Heart right ventricle (tissue), 16 donors: ENCODE measurements around the gene SLC38A5. TPM values are rescaled to one million over a fixed set of nuclear protein-coding genes. Genes with fewer than 3 reads are reported as not detected.

Experiments used
- ATAC-seq, 8 donors: fragments of 200-7000 bp; cut with Tn5 transposase; one replicate each; pipeline ENCODE4 v1.9.1; 2020; ENCODE audit warnings: mild to moderate bottlenecking in 8 of 8, moderate library complexity in 8 of 8, moderate number of reproducible peaks in 1 of 8
- DNase-seq, 2 donors: peaks; one replicate each; pipeline ENCODE4 v3.0.0-alpha.2; 2020
- H3K27ac ChIP-seq, 10 donors: fragments of 200-600 bp; sonication (generic) in 2 of 10; one replicate each; pipeline versions ENCODE4 v1.5.0 to v1.8.0; 2020 to 2022; ENCODE audit warnings: mild to moderate bottlenecking in 3 of 10
- H3K27me3 ChIP-seq, 7 donors: fragments of 200-600 bp; one replicate each; pipeline ENCODE4 v1.8.0; 2021 to 2022; ENCODE audit warnings: mild to moderate bottlenecking in 2 of 7
- H3K36me3 ChIP-seq, 9 donors: fragments of 200-600 bp; sonication (generic) in 1 of 9; one replicate each; pipeline versions ENCODE4 v1.5.0 to v1.8.0; 2020 to 2022; ENCODE audit warnings: mild to moderate bottlenecking in 2 of 9
- H3K4me1 ChIP-seq, 9 donors: fragments of 200-600 bp; sonication (generic) in 1 of 9; one replicate each; pipeline versions ENCODE4 v1.5.0 to v1.8.0; 2020 to 2022; ENCODE audit warnings: mild to moderate bottlenecking in 4 of 9
- H3K4me3 ChIP-seq, 10 donors: fragments of 200-600 bp; sonication (generic) in 2 of 10; one replicate each; pipeline versions ENCODE4 v1.5.0 to v1.8.0; 2020 to 2022; ENCODE audit warnings: mild to moderate bottlenecking in 7 of 10, moderate library complexity in 2 of 10
- H3K9me3 ChIP-seq, 11 donors: fragments of 200-600 bp in 10 of 11; sonication (generic) in 2 of 11; one replicate each; pipeline versions ENCODE4 v1.5.0 to v1.8.0; 2013 to 2022; ENCODE audit warnings: mild to moderate bottlenecking in 2 of 11, control low read depth in 1 of 11, moderate library complexity in 1 of 11
- WGBS, 2 donors: extraction: QIAGEN DNeasy Blood & Tissue Kit; methylation state at CpG; one replicate each; pipeline ENCODE4 v1.1.7; 2013; ENCODE audit warnings: inconsistent platforms in 1 of 2; 5-methylcytosine and 5-hydroxymethylcytosine counted together
- intact Hi-C, 10 donors: fragments of 100-400 bp; cut with DNase I; formaldehyde crosslinking; loops; one replicate each; pipeline versions ENCODE4 v1.11.1 to v1.14.2; 2022
- polyA plus RNA-seq, 2 donors: library from polyadenylated mRNA; stranded (reverse); fragments of 200-250 nt; gene quantifications; one replicate each; pipeline ENCODE4 v1.2.3, GENCODE V29; 2013
- total RNA-seq, 10 donors: library from RNA; stranded (reverse); fragmentation: NEBNext Ultra II Directional in 3 of 10; extraction: Animal tissue kit (Norgen Biotek cat#: 25700) in 3 of 10; gene quantifications; one replicate each; pipeline versions ENCODE4 v1.2.1 to v1.2.4, GENCODE V29; 2021 to 2023
- TF ChIP-seq, protein P1 (sequence below), 9 donors: fragments of 200-600 bp; sonication (generic) in 2 of 9; IDR thresholded peaks; one replicate each; pipeline versions ENCODE4 v1.5.0 to v1.8.0; 2021 to 2022; ENCODE audit warnings: antibody characterized with exemption in 9 of 9, mild to moderate bottlenecking in 5 of 9, moderate library complexity in 1 of 9
- donor health status: Arrhythmogenic right ventricular cardiomyopathy.
- donor health status: ischemic (EF 13 %, LVEDD 7.1; RV severe dilation, severe dysfunction).
- donor health status: healthy with polysubstance abuse.
- donor health status: DM: no; HTN: yes; CAD: no.
- donor health status: DM: no; HTN: no; CAD: no.
- donor health status: ischemic (EF 25% LVEDD 6.9; RV normal size, moderate dysfunction).
- donor health status: ischemic (EF 25% LVEDD 5.7; RV mildly dilated, moderate dysfunction).
- donor health status: healthy.
- donor health status: DM: yes; HTN: yes; CAD: no.
- donor health status: Ischemic cardiomyopathy.
- donor health status: ischemic (EF 35%, LVEDD 5.7; RV mildly dilated, moderate dysfunction).
- donor health status: nonischemic (EF 11% LVEDD 7.7; RV severe dilation, severe dysfunction).
- donor health status: DM: yes; HTN: yes; CAD: no.
- donor health status: PGD.
- donor health status: ischemic (EF 29% LVEDD 5.4; RV normal size, mild dysfunction).
- donor health status: nonischemic (EF 23%, LVEDD 6.1; RV moderate dilation, normal function).

SLC38A5 gene
- total and polyA plus RNA-seq, 12 donors = 0.64 to 15.4 (median 1.8) TPM

DNA sequence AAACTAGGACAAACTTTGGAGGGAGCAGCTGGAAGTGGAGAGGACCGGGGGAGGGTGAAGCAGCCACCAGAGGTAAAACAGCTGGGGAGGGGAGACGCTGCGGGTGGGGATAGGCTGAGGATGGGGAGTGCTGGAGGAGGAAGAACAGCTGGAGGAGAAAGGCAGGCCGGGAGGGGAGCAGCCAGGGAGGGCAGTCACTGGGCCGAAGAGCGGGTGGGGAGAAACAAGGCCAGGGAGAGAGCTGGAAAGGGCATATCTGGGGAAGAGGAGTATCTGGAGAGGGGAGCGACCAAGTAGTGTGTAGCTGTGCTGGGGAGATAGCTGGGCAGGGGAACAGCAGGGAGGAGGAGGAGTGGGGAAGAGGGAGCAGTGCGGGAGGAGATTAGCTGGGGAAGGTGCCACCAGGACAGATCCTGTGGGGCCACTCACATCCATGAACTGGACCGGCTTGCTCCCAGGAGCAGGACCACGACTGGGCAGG is 2.7 kb downstream of the SLC38A5 start:
- DNase-seq (no peak), ATAC-seq (peak in 4 of 8 donors; percentile 22 to 40 (median 32))
- Histone ChIP-seq H3K36me3 (no peaks in the 10 kb centered on the region), H3K9me3 (no peaks in the 10 kb centered on the region), H3K4me3 (peak overlapping the region in 5 of 10 donors; percentile 27 to 44 (median 31)), H3K4me1 (peaks cover 0 to 16% (median 0%) of the 10 kb centered on the region in 9 donors), H3K27me3 (peaks cover 0 to 18% (median 0%) of the 10 kb centered on the region in 7 donors), H3K27ac (no peak overlapping the region)
- intact Hi-C loops = no loop called here
- 29 to 31% methylated on average over 9 to 10 of the region's 10 CpGs for WGBS, 2 donors
- TF ChIP-seq, protein P1, sequence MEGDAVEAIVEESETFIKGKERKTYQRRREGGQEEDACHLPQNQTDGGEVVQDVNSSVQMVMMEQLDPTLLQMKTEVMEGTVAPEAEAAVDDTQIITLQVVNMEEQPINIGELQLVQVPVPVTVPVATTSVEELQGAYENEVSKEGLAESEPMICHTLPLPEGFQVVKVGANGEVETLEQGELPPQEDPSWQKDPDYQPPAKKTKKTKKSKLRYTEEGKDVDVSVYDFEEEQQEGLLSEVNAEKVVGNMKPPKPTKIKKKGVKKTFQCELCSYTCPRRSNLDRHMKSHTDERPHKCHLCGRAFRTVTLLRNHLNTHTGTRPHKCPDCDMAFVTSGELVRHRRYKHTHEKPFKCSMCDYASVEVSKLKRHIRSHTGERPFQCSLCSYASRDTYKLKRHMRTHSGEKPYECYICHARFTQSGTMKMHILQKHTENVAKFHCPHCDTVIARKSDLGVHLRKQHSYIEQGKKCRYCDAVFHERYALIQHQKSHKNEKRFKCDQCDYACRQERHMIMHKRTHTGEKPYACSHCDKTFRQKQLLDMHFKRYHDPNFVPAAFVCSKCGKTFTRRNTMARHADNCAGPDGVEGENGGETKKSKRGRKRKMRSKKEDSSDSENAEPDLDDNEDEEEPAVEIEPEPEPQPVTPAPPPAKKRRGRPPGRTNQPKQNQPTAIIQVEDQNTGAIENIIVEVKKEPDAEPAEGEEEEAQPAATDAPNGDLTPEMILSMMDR (IDR thresholded peaks at IDR 0.05) = no peak

DNA sequence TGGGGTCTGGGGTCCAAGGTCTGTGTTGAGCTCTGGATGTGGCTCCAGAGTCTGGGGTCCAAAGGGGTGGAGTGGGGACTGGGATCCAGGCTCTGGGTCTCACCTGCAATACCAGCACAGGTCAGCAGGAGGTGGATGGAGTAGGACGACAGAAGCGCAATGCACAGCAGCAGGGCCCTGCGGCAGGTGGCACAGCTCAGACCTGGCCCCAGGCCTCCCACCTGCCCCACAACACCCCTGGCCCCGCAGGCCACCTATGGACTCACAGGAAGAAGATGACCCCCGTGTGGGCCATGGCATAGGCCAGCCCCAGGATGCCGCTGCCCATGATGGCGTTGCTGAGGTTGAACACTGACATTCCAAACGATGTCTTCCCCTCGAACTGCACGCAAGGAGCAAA is 3.4 kb downstream of the SLC38A5 start:
- H3K36me3 ChIP-seq = no peaks in the 10 kb centered on the region
- intact Hi-C loops = no loop called here
- H3K27me3 ChIP-seq = peaks cover 0 to 18% (median 0%) of the 10 kb centered on the region in 7 donors
- TF ChIP-seq, protein P1 (IDR thresholded peaks at IDR 0.05) = peak in 1 of 9 donors; percentile 17
- no peak overlapping the region for H3K27ac ChIP-seq
- no peak for ATAC-seq
- H3K9me3 ChIP-seq = no peaks in the 10 kb centered on the region
- WGBS, 2 donors = 84 to 90% methylated on average over 9 to 10 of the region's 10 CpGs
- DNase-seq = no peak
- H3K4me1 ChIP-seq = peaks cover 0 to 16% (median 0%) of the 10 kb centered on the region in 9 donors
- no peak overlapping the region for H3K4me3 ChIP-seq

DNA sequence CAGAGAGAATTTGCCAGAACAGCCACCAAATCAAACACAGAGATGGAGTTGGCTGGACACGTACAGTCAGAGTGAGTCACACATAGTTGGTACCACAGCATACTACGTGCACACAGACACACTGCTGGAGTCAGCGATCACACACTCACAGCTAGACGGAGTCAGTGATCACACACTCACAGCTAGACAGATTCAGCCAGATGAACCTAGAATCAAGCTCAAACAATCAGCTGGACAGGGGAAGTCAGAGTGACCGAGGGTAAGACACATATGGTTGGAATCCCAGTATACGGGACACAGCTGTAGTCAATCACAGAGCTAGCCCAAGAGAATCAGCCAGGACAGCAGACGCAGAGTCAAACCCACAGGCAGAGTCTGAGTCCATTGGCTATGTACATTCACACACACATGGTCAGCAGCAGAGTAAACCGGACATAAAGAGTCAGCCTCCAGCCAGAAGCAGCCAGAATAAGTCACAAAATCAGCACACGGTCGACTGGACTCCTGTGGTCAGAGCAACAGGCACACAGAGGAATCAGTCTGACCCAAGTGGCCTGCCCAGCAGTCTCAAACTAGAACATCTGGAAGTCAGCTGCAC is 4.6 kb downstream of the SLC38A5 start:
- ATAC-seq = peak; percentile 20 to 59 (median 44)

DNA sequence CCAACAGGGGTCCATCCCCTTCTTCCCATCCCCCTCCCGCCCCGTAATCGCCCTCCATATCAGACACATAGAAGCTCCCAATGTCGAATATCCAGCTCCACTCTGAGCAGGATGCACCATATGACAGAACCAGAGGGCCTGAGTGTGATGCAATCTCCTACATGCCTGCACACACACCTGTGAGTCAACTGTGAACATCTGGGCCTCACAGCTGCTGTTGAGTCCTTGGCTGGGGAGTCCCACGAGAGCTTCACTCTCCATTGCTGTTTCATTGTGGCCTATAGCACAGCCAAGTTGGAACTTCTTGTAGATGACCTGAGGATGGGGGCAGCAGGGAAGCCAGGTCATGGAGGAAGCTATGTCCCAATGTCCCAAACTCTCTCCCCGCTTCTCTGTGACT is 8.2 kb downstream of the SLC38A5 start:
- no peak overlapping the region for H3K27ac ChIP-seq
- WGBS, 2 donors = 78% methylated on average over 6 of the region's 6 CpGs
- H3K4me1 ChIP-seq = no peaks in the 10 kb centered on the region
- TF ChIP-seq, protein P1 (IDR thresholded peaks at IDR 0.05) = no peak
- intact Hi-C loops = no loop called here
- DNase-seq (no peak), ATAC-seq (no peak)
- H3K4me3 ChIP-seq = no peak overlapping the region
- H3K9me3 ChIP-seq = no peaks in the 10 kb centered on the region
- no peaks in the 10 kb centered on the region for H3K27me3 ChIP-seq
- no peaks in the 10 kb centered on the region for H3K36me3 ChIP-seq

More for the DNA sequence above, 4.6 kb downstream of the SLC38A5 start:
- Histone ChIP-seq H3K4me3 (no peak overlapping the region), H3K36me3 (no peaks in the 10 kb centered on the region), H3K9me3 (no peaks in the 10 kb centered on the region), H3K4me1 (peaks cover 0 to 16% (median 0%) of the 10 kb centered on the region in 9 donors), H3K27ac (no peak overlapping the region), H3K27me3 (peaks cover 0 to 18% (median 0%) of the 10 kb centered on the region in 7 donors)
- no peak for DNase-seq
- TF ChIP-seq, protein P1 (IDR thresholded peaks at IDR 0.05) = no peak
- WGBS, 2 donors = 63 to 72% methylated on average over 10 of the region's 10 CpGs
- intact Hi-C loops = no loop called here
